Esophagus muscularis mucosa (tissue), 4 donors: ENCODE data around the gene ACACA. TPM values are rescaled to one million over a fixed set of nuclear protein-coding genes. Genes with fewer than 3 reads are reported as not detected.
A peak's percentile ranks its signal among the peaks of the same experiment; 100 is the strongest.

ENCODE experiments used
- DNase-seq: peaks from one replicate; pipeline ENCODE4 v3.0.0-alpha.2; 2017; ENCODE audit errors: extremely low spot score
- H3K27ac ChIP-seq, 4 donors: fragments of 200-600 bp; sonication (generic); replicated peaks in 1 of 4; 1 replicate in 3 of 4; 2 replicates in 1 of 4; pipeline ENCODE4 v1.5.1; 2016 to 2019; ENCODE audit warnings: mild to moderate bottlenecking in 1 of 4
- H3K27me3 ChIP-seq, 4 donors: fragments of 200-600 bp; sonication (generic); one replicate each; pipeline versions ENCODE4 v1.5.1 to v1.6.0; 2016 to 2019
- H3K36me3 ChIP-seq, 4 donors: fragments of 200-600 bp; sonication (generic); one replicate each; pipeline ENCODE4 v1.5.1; 2016 to 2019
- H3K4me1 ChIP-seq, 4 donors: fragments of 200-600 bp; sonication (generic); one replicate each; pipeline ENCODE4 v1.5.1; 2016 to 2019
- H3K4me3 ChIP-seq, 4 donors: fragments of 200-600 bp; sonication (generic); 1 replicate in 2 of 4; 2 replicates in 2 of 4; pipeline ENCODE4 v1.5.1; 2016 to 2019; ENCODE audit warnings: mild to moderate bottlenecking in 4 of 4, moderate library complexity in 1 of 4
- H3K9me3 ChIP-seq, 4 donors: fragments of 200-600 bp; sonication (generic); 1 replicate in 3 of 4; 2 replicates in 1 of 4; pipeline ENCODE4 v1.5.1; 2016 to 2019
- EP300 ChIP-seq: sonication (generic); formaldehyde crosslinking; IDR thresholded peaks from one replicate; pipeline ENCODE4 v1.6.1; 2017; ENCODE audit warnings: antibody characterized with exemption
- POLR2A ChIP-seq: fragments of 450-650 bp; IDR thresholded peaks from one replicate; pipeline ENCODE4 v1.6.1; 2017; ENCODE audit warnings: antibody characterized with exemption, moderate library complexity, mild to moderate bottlenecking, low read depth
- POLR2AphosphoS5 ChIP-seq, 2 donors: sonication (generic); formaldehyde crosslinking; IDR thresholded peaks; one replicate each; pipeline ENCODE4 v1.6.1; 2017; ENCODE audit warnings: antibody characterized with exemption in 2 of 2
- WGBS: methylation state at CpG from one replicate; pipeline ENCODE4 v1.1.5; 2018; 5-methylcytosine and 5-hydroxymethylcytosine counted together
- intact Hi-C: fragments of 100-400 bp; cut with DNase I; formaldehyde crosslinking; loops from one replicate; pipeline ENCODE4 v1.15.1; 2023
- total RNA-seq, 4 donors: library from RNA; depleted of rRNA; stranded (reverse); fragments of >200 nt; gene quantifications; one replicate each; pipeline versions ENCODE4 v1.1.0 to v1.2.1, GENCODE V29; 2016
- TF ChIP-seq, protein P1 (sequence below), 3 experiments: fragments of 200-600 bp in 2 of 3; fragments of 450-650 bp in 1 of 3; sonication (generic) in 2 of 3; IDR thresholded peaks; one replicate each; pipeline ENCODE4 v1.5.1; 2017 to 2019; ENCODE audit warnings: antibody characterized with exemption in 3 of 3, mild to moderate bottlenecking in 2 of 3, moderate library complexity in 1 of 3

Gene ACACA
- total RNA-seq, 4 donors from 2014 or later, result 34.0 to 58.0 (median 50.5) TPM

DNA sequence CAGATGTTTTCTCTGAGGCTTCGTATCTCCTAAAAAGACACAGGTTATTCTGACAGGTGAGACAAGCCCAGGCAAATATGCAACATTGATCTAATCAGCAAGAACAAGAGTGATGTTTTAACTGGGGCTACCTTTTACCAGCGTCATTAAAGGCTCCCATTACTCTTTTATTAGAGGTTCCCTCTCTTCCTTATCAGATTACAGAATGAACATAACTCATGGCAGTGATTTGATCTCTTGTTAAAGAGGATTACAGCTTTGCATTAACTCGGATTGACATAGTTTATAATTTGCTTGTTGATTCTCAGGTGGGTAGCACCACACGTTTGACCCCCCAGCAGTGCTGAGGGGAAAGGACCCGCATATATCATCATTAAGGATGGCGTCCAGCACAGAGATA is 367.4 kb downstream of the ACACA start:
- no peaks in the 10 kb centered on the region for H3K9me3 ChIP-seq
- no peaks in the 10 kb centered on the region for H3K27me3 ChIP-seq
- H3K36me3 ChIP-seq, result peaks cover 5 to 20% (median 10%) of the 10 kb centered on the region in 4 donors
- H3K4me3 ChIP-seq, result no peak overlapping the region
- intact Hi-C loops, result no loop called here
- WGBS, result 81% methylated on average over 6 of the region's 6 CpGs
- H3K27ac ChIP-seq, result no peak overlapping the region
- no peaks in the 10 kb centered on the region for H3K4me1 ChIP-seq
- TF ChIP-seq POLR2A (no peak), EP300 (no peak)
- DNase-seq, result peak; percentile 21

- 87% methylated on average over 5 of the region's 5 CpGs for WGBS
- Histone ChIP-seq H3K27ac (no peak overlapping the region), H3K27me3 (no peaks in the 10 kb centered on the region), H3K36me3 (peaks cover 5 to 15% (median 6%) of the 10 kb centered on the region in 4 donors), H3K9me3 (no peaks in the 10 kb centered on the region), H3K4me3 (no peak overlapping the region), H3K4me1 (no peaks in the 10 kb centered on the region)
- intact Hi-C loops, result no loop called here
- TF ChIP-seq POLR2A (no peak), EP300 (no peak), POLR2AphosphoS5 (IDR thresholded peaks at IDR 0.05) (no peak)
- TF ChIP-seq, protein P1, sequence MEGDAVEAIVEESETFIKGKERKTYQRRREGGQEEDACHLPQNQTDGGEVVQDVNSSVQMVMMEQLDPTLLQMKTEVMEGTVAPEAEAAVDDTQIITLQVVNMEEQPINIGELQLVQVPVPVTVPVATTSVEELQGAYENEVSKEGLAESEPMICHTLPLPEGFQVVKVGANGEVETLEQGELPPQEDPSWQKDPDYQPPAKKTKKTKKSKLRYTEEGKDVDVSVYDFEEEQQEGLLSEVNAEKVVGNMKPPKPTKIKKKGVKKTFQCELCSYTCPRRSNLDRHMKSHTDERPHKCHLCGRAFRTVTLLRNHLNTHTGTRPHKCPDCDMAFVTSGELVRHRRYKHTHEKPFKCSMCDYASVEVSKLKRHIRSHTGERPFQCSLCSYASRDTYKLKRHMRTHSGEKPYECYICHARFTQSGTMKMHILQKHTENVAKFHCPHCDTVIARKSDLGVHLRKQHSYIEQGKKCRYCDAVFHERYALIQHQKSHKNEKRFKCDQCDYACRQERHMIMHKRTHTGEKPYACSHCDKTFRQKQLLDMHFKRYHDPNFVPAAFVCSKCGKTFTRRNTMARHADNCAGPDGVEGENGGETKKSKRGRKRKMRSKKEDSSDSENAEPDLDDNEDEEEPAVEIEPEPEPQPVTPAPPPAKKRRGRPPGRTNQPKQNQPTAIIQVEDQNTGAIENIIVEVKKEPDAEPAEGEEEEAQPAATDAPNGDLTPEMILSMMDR (IDR thresholded peaks at IDR 0.05), result no peak
- DNase-seq, result peak; percentile 60
These were observed 369.0 kb downstream of the ACACA start for GRCh38 chr17:37037590-37038155.

Other genes starting within 250 kb of the ACACA start
- gene C17orf78, start 30.9 kb downstream of the ACACA start, total RNA-seq, result not detected
- gene TADA2A, start 50 bp upstream of the ACACA start, total RNA-seq, result 10 to 100 TPM; 11.5 to 23.7 (median 17.7) TPM
- gene DUSP14, start 83.1 kb upstream of the ACACA start, total RNA-seq, result 10 to 100 TPM; 23.7 to 46.4 (median 35.9) TPM
- 10 to 100 TPM; 11.9 to 19.5 (median 17.0) TPM for gene SYNRG, start 202.6 kb upstream of the ACACA start, total RNA-seq
- 10 to 100 TPM; 13.1 to 17.9 (median 14.1) TPM for gene DDX52, start 236.6 kb upstream of the ACACA start, total RNA-seq